H1 (cell line): ENCODE data around the gene ARSA. TPM values are rescaled to one million over a fixed set of nuclear protein-coding genes. Genes with fewer than 3 reads are reported as not detected.

Experiments used
- ASH2L ChIP-seq: fragments of 200-600, 300-600 bp; sonication (generic); IDR thresholded peaks from one replicate; pipeline ENCODE4 v1.7.1; 2017; ENCODE audit warnings: low read length
- KDM4A ChIP-seq: IDR thresholded peaks from one replicate; pipeline ENCODE4 v1.7.1; 2012; ENCODE audit warnings: low read depth, mild to moderate bottlenecking, moderate library complexity, low read length, inconsistent platforms; ENCODE audit not compliant: severe bottlenecking
- RAD21 ChIP-seq, 2 experiments: IDR thresholded peaks in 1 of 2; conservative IDR thresholded peaks in 1 of 2; 2 replicates each; pipeline ENCODE4 v1.6.1; 2011; ENCODE audit warnings: low read depth in 2 of 2, low read length in 2 of 2, improper control_type of control experiment in 1 of 2, inconsistent platforms in 1 of 2, mild to moderate bottlenecking in 1 of 2, moderate library complexity in 1 of 2
- TBP ChIP-seq: IDR thresholded peaks from 2 replicates; pipeline ENCODE4 v1.6.1; 2011; ENCODE audit warnings: low read depth, low read length, improper control_type of control experiment
- polyA plus RNA-seq, 7 experiments: library from polyadenylated mRNA; depleted of rRNA in 3 of 7; stranded (reverse) in 5 of 7; unstranded in 2 of 7; fragments of >200 nt in 5 of 7; fragments of 200-250 nt in 2 of 7; gene quantifications; 1 replicate in 5 of 7; 2 replicates in 1 of 7; 4 replicates in 1 of 7; pipeline versions ENCODE4 v1.2.1 to v1.2.3, GENCODE V29; 2011 to 2013; ENCODE audit warnings: missing spikeins in 2 of 7, mixed read lengths in 2 of 7
- total RNA-seq: library from RNA; stranded (reverse); fragmentation: NEBNext Ultra II Directional; extraction: Animal tissue kit (Norgen Biotek cat#: 25700); gene quantifications from 2 replicates; pipeline ENCODE4 v1.2.1, GENCODE V29; 2021

ARSA gene
- total and polyA plus RNA-seq, 2 of the 8 experiments (the other 6 are each of a cell fraction or from before 2014, with no cell fraction given): 9.8 to 10.1 TPM

DNA sequence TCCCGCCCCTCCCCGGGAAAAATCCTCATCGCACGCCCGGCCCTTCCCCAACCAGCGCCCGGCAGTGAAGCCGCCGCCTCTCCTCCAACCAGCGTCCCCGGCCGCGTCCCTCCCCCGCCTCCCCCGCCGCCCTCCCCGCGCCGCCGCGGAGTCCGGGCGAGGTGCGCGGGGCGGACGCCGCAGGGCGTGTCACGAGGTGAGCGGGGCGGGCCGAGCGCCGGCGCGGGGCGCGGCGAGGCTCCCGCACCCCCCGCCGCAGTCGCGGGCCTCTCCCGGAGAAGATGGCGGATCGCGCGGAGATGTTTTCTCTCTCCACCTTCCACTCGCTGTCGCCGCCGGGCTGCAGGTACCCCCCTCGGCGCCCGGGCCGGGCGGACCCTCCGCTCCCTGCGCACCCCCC is 27.4 kb downstream of the ARSA start, which contains the start of gene MAPK8IP2 (continued):
- TF ChIP-seq ASH2L (no peak), RAD21 (IDR thresholded peaks at IDR 0.05 in 1 of 2, conservative IDR thresholded peaks at IDR 0.05 in 1 of 2; ENCODE audit: low read depth in 2 of 2, low read length in 2 of 2) (no peak), TBP (no peak), KDM4A (no peak)
